Measurements from ENCODE around the gene OR52K2.
"Not testable (repeated sequence)": the region's sequence is repeated elsewhere in the genome, so short reads cannot be mapped to it uniquely, and the experiment has no call there.

The OR52K2 gene

DNA sequence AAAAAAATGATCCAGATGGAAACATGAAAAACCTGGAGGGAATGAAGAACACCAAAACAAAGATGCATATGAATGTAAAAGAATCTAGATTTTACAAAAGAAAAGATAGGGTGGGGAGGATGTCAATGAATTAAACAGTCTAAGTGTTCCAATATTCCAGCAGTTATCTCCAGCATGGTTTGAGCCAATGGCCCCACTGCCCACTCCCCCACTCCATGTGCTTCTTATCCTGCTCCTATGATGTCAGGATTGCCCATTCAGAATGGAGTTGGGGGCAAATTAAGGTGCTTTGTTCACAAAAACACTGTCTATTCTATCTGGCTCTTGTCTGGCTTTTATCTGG lies 32.1 kb downstream of the OR52K2 start:
- DNase-seq, result no peak

DNA sequence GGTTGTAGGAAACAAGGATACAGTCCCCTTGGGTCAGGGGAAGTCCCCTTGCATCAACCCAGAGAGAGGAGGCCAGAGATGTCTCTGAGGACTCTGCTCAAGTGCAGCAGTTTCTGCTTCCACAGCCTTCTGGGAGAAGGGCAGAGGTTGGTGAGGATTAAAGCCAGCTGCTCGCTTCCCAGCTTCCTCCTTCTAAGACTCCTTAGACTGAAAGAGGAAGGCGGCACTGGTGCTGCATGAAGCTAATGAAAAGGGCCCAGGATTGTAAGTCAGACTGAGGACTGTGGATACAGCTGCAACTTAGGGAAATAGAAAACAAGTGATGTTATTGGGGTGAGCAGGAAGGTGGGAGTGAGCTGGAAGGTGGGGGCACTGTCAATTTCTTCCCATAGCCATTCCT lies 33.4 kb downstream of the OR52K2 start, which contains the start of gene OR52K1:
TSS of gene OR52K1 (plus strand) at position 202 of the 400 bp plus-strand sequence. CDS start 6,255 bp downstream, outside the sequence.
- no peak for DNase-seq

- no peak for DNase-seq
These were observed 35.2 kb downstream of the OR52K2 start for GRCh38 chr11:4484310-4484709.

DNA sequence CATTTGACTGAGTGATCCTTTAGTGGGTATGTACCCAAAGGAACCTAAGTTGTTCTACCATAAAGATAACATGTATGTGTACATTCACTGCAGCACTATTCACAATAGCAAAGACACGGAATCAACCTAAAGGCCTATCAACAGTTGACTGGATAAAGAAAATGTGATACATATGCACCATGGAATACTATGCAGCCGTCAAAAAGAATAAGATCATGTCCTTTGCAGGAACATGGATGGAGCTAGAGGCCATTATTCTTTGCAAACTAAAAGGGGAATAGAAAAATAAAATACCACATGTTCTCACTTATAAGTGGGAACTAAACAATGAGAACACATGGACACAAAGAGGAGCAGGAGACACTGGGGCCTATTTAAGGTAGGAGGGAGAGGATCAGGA lies 42.3 kb downstream of the OR52K2 start:
- not testable (repeated sequence) for DNase-seq

- no peak for DNase-seq
These were observed 42.9 kb downstream of the OR52K2 start for GRCh38 chr11:4491878-4492606.

DNA sequence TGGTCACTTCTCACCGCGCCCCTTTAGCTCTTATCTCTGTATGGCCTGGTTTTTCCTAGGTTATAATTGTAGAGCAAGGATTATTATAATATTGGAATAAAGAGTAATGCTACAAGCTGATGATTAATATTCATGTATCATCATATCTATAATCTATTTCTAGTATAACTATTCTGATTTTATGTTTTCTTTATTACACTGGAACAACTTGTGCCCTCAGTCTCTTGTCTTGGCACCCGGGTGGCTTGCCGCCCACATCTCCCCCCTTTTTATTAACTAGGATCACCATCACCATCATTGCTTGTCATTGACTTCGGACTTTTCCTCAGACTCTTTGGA lies 44.4 kb downstream of the OR52K2 start:
- no peak for DNase-seq

DNA sequence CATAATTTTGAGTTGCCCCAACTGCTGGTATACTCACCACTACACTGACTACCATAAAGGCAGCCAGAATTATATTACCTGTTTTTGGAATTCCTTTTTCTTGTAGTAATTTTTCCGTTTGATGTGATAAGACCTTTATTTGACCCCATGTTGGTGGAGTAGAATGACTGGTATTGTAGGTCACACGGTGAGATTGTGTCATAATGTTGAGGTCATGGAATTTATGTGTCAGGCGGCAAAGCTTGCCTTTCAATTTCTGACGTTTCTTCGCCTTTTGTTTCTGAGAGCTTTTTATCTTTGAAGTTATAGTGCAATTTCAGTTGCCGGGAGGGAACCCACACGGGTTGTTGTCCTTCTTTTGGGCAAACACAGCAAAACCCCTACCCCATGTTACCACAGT lies 46.4 kb downstream of the OR52K2 start:
- no peak for DNase-seq

DNA sequence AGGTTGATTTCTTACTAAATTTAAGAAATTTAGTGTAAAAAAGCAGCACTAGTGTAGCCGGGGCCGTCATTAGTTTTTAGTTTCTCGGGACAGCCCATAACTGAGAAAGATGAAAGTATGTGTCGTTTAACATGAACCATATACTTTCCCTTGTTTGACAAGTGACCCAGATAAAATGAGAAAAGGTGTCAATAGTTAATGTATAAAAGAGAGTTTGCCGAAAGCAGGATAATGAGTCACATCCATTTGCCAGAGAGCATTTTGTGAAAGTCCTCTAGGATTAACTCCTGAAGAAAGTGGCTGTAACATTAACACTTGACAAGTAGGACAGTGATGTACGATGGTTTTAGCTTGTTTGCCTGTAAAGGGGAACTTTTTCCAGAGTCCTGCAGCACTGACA lies 46.9 kb downstream of the OR52K2 start:
- DNase-seq, result no peak

GRCh38 chr11:4496557-4497248 lies 47.6 kb downstream of the OR52K2 start:
- DNase-seq, result no peak

Data from NCI-H1436 (cell line).